Activated effector memory CD4-positive, alpha-beta T cell treated with anti-CD3 and anti-CD28 coated beads, Interleukin-2, amount 50 U/mL, for 16 hours (primary cell): ENCODE results near the gene C19orf85.
A peak's percentile ranks its signal among the peaks of the same experiment; 100 is the strongest.
"Not testable (repeated sequence)": the region's sequence is repeated elsewhere in the genome, so short reads cannot be mapped to it uniquely, and the experiment has no call there.

Source experiments
- DNase-seq: peaks from one replicate; pipeline ENCODE4 v3.0.0-alpha.2; 2020

The C19orf85 gene

GRCh38 chr19:55455576-55456235, 8.8 kb downstream of the C19orf85 start:
- DNase-seq: no peak

GRCh38 chr19:55454787-55455243, 9.7 kb downstream of the C19orf85 start:
- peak; percentile 80 for DNase-seq

- DNase-seq: no peak
Observed at GRCh38 chr19:55453511-55454260, 10.9 kb downstream of the C19orf85 start.

DNA sequence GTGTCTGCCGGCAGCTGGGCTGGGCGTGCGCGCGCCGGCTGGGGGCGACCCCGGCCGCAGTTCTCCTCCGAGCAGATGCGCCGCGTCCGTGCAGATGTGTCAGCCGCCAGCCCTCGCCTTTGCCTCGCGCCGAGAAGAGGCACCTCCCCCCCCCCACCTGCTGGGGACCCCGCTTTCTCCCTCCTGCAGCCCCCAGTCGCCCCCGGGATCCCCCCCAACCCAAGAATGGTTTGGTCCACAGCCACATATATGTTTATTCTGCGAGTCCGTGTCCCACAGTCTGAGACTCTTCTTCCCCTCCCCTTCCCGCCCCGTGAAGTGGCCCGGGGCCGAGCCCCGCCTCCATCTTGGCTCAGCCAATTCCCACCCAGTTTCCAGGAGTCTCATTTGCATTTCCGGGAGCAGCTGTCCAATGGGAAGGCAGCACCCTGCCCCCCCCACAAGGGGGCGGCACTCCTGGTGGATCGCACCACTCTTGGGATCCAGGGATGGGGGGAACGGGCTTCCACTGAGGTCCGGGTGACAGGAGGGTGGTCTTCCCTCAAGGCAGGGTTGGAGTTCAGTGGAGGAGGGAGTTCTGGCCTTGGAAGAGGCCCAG, 11.7 kb downstream of the C19orf85 start:
- DNase-seq: peak; percentile 75

DNA sequence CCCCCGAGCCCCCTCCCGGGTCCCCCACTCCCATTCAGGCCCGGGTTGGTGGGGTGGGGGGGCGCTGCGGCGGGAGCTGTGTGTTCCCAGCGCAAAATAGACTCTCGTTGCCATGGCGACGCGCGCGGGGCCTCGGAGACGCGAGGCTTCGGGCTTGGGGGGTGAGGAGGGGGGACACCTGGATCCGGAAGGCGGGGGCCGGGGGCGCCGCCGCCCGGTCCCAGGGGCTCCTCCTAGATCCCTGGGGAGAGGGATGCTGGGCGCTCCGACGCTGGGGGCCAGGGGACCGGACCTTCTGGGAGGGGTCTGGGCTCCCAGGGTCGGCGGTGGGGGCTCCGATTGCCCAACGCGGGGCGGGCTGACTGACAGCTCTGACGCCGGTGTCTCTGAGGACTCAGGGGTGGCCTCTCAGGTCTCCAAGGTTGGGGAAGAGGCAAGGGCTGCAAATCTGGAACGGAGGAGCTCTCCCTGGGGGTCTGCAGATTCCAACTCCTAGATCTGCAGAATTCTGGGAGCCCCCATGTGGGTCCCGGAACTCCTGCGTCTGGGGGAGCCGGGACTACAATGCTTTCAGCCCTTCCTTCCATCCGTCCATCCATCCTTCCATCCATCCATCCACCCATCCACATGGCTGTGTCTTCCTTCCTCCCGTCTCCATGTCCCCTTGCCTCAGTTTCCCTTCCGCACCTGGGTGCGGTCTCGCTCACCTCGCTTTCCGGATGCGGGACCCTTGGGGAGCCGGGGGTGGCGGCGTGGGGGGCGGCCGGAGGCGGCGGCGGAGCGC, 12.4 kb downstream of the C19orf85 start:
- no peak for DNase-seq

DNA sequence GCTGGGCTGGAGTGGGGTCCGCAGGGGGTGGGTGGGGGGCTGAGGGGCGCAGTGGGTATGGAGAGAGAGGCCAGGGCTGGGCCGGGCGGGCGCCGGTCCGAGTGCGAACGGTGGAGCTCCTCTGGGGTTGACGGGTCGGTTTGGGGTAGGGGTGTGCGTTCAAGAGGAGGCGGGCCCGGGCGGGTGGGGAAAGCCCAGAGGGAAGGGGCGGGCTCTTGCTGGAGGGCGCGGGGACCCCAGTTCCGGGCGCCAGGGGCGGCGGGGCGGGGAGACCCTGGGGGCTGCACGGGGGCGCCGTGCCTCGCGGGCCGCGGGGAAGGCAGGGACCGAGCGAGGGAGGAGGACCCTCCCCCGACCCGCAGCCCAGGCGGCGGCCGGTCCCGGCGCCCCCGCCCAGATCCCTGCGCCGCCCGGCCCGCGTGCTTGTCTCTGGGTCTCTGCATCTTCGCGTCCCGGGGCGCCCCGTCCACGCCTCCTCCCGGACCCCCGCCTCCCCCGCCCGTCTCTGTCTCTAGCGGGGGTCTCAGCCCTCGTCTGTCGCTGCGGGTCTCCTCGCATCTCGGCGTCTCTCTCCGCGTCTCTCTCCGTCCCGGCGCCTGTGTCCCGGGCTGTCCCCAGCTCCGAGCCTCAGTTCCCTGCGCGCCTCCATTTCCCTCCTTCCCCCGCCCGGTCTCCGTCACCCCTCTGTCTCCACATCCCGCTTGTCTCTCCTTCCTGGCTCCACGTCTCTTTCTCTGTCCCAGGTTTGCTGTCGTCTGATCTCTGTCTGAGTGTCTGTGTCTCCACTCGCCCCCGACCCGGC, 13.2 kb downstream of the C19orf85 start:
- DNase-seq: no peak

GRCh38 chr19:55449469-55449868, 15.1 kb downstream of the C19orf85 start:
- no peak for DNase-seq

GRCh38 chr19:55448175-55448490, 16.4 kb downstream of the C19orf85 start:
- not testable (repeated sequence) for DNase-seq

DNA sequence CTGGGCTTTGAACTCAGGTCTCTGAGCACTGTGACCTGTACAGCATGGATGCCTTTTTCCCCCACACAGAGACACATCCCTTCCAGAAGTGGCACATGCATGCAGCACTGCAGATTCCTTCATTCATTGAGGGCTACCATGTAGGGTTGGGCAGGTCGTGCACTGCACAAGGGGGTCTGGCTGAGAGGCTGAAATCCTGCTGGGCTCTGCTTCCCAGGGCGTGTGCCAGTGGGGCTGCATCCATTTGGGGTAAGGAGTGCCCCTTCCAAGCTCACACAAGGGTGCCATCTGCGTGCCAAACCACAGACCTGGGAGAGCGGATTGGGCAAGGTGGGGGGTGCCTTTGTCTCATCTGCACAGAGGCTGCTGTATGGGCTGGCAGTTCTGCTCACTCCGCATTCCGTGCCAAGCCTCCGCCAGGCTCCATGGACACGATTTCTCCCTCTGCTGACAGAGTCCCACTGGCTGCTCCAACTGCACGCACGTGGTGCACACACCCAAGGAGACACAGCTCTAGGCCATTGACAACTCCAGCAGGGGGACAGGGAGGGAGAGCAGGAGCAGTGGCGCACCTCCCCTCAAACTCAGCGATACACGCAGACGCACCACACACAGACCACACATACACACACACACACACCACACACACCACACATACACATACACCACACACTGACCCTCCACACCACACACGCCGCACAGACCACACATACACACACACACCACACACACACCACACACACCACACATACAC, 17.0 kb downstream of the C19orf85 start:
- DNase-seq: no peak

GRCh38 chr19:55446060-55446459, 18.5 kb downstream of the C19orf85 start:
- no peak for DNase-seq

- no peak for DNase-seq
Observed at GRCh38 chr19:55444646-55445045, 19.9 kb downstream of the C19orf85 start.

GRCh38 chr19:55443824-55444480, 20.6 kb downstream of the C19orf85 start:
- no peak for DNase-seq

DNA sequence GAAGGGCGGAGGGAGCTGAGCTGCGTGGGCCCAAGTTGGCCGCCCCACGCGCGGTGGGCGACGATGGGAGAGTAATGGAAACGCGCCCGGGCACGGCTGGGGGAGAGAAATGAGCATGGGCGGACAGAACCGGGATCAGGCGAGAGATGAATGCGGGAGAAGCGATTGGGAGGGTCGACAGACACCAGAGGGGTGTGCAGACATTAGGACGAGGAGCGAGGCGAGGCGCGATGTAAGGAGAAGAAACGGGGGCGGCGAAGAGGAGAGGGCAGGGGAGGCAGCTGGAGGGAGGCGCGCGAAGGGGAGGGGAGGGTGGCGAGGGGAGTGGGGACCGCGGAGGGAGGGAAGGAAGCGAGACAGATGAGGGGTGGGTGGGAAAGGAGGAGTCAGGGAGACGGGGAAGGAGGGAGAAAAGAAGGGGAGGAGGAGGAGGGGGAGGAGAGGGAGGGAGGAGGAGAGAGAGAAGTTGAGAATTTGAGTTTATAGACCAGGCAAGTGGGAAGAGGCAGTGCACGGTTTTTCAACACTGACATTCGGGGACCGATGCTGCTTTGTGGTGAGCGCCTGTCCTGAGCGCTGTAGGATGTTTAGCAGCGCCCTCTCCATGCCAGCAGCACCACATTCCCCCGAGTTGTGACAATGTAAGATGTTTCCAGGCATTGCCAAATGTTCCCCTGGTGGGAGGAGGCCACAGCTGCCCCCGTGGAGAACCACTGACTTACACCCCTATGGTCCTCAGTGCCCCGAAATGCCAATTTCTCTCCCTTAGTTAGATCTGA, 21.3 kb downstream of the C19orf85 start, which contains the start of gene SHISA7:
Gene SHISA7, minus strand, starts transcription at position 256 of the 779 bp plus-strand sequence. CDS start 437 bp downstream, outside the sequence.
- DNase-seq: no peak

DNA sequence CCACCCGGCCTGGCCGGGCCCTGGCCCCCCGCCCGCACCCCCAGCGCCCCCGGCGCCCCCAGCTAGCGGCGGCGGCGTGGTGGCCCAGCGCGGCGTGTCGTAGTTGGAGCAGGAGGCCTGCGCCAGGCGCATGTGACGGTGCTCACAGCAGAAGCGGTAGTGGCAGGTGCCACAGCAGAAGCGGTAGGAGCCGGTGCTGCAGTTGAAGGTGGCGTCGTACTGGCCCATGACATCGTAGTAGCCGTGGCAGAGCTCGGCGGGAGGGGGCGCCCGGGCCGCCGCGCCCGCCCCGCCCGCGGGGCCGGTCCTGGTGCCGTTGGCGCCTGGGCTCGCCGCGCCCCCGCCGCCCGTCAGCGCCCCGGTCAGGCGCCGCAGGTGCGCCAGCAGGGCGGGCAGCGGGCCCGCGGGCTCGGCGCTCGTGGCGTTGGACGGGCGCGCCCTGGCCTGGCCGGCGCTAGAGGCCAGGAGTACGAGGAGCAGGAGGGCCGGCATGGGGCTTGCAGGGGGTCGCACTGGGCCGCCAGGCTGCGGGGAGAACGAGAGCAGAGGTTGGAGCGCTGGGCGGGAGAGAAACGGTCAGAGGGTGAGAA, 22.1 kb downstream of the C19orf85 start:
- DNase-seq: no peak

GRCh38 chr19:55441692-55442321, 22.7 kb downstream of the C19orf85 start:
- no peak for DNase-seq

GRCh38 chr19:55441319-55441691, 23.2 kb downstream of the C19orf85 start:
- DNase-seq: no peak

- no peak for DNase-seq
Observed at GRCh38 chr19:55440411-55441105, 24.0 kb downstream of the C19orf85 start.

- DNase-seq: no peak
Observed at GRCh38 chr19:55439052-55439451, 25.5 kb downstream of the C19orf85 start.

- no peak for DNase-seq
Observed at GRCh38 chr19:55437410-55437809, 27.1 kb downstream of the C19orf85 start.
